Sigmoid colon (tissue), 4 donors: ENCODE measurements around the gene CTIF.

Experiments used
- POLR2A ChIP-seq, 2 donors: fragments of 450-650 bp; IDR thresholded peaks; one replicate each; pipeline ENCODE4 v1.6.1; 2016; ENCODE audit warnings: antibody characterized with exemption in 2 of 2, mild to moderate bottlenecking in 2 of 2, moderate library complexity in 2 of 2
- POLR2AphosphoS5 ChIP-seq, 4 donors: sonication (generic); formaldehyde crosslinking; IDR thresholded peaks; one replicate each; pipeline ENCODE4 v1.6.1; 2017; ENCODE audit warnings: antibody characterized with exemption in 4 of 4
- TF ChIP-seq, protein P1 (sequence below), 4 experiments: fragments of 450-650 bp in 3 of 4; fragments of 200-600 bp in 1 of 4; IDR thresholded peaks; one replicate each; pipeline ENCODE4 v1.5.1; 2016 to 2019; ENCODE audit warnings: antibody characterized with exemption in 4 of 4, mild to moderate bottlenecking in 3 of 4, moderate library complexity in 2 of 4

DNA sequence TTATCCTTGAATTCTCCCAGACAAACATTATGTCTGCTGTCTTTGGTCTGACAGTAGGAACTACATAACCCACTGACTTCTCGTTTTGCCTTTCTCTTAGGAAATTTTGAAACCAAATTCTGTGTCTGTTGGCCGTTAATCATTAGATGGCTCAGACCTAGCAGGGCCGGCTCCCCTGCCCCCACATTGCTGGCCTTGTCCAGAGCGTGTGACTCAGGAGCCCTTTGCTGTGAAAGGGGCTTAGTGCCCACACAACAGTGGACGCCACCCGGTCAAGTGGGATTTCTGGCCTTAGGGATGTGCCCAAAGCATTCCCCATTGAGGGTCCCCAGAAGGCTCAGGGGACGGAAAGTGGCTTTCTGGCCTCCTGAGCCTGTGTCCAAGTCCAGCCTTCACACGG lies 137.5 kb downstream of the CTIF start:
- TF ChIP-seq, protein P1, sequence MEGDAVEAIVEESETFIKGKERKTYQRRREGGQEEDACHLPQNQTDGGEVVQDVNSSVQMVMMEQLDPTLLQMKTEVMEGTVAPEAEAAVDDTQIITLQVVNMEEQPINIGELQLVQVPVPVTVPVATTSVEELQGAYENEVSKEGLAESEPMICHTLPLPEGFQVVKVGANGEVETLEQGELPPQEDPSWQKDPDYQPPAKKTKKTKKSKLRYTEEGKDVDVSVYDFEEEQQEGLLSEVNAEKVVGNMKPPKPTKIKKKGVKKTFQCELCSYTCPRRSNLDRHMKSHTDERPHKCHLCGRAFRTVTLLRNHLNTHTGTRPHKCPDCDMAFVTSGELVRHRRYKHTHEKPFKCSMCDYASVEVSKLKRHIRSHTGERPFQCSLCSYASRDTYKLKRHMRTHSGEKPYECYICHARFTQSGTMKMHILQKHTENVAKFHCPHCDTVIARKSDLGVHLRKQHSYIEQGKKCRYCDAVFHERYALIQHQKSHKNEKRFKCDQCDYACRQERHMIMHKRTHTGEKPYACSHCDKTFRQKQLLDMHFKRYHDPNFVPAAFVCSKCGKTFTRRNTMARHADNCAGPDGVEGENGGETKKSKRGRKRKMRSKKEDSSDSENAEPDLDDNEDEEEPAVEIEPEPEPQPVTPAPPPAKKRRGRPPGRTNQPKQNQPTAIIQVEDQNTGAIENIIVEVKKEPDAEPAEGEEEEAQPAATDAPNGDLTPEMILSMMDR (IDR thresholded peaks at IDR 0.05) = no peak
- no peak for TF ChIP-seq POLR2AphosphoS5 (IDR thresholded peaks at IDR 0.05)
- TF ChIP-seq POLR2A (IDR thresholded peaks at IDR 0.05) = no peak
